GM12891 (cell line): ENCODE results near the gene CEP41.

Experiments
- DNase-seq: peaks from one replicate; pipeline ENCODE4 v3.0.0; 2011; ENCODE audit warnings: low spot score; ENCODE audit not compliant: insufficient read length
- FAIRE-seq: peaks from 2 replicates; lab custom pipeline; 2011; peaks lifted over from hg19 to GRCh38; lab: Jason Lieb, UNC
- PAX5 ChIP-seq: IDR thresholded peaks from 2 replicates; pipeline ENCODE4 v1.6.1; 2011; ENCODE audit warnings: low read length, moderate library complexity, mild to moderate bottlenecking; ENCODE audit not compliant: insufficient read depth, severe bottlenecking
- POLR2A ChIP-seq: IDR thresholded peaks from 2 replicates; pipeline ENCODE4 v1.6.1; 2011; ENCODE audit warnings: low read depth, low read length, control low read depth
- POLR2AphosphoS5 ChIP-seq: IDR thresholded peaks from 2 replicates; pipeline ENCODE4 v1.6.1; 2011; ENCODE audit warnings: low read depth, low read length, control low read depth
- POU2F2 ChIP-seq: IDR thresholded peaks from 2 replicates; pipeline ENCODE4 v1.6.1; 2011; ENCODE audit warnings: low read depth, mild to moderate bottlenecking, control low read depth, low read length, moderate library complexity
- SPI1 ChIP-seq: IDR thresholded peaks from 2 replicates; pipeline ENCODE4 v1.6.1; 2011; ENCODE audit warnings: low read depth, low read length, control low read depth
- TAF1 ChIP-seq: IDR thresholded peaks from 2 replicates; pipeline ENCODE4 v1.6.1; 2011; ENCODE audit warnings: low read depth, low read length, control low read depth

CEP41 gene

DNA sequence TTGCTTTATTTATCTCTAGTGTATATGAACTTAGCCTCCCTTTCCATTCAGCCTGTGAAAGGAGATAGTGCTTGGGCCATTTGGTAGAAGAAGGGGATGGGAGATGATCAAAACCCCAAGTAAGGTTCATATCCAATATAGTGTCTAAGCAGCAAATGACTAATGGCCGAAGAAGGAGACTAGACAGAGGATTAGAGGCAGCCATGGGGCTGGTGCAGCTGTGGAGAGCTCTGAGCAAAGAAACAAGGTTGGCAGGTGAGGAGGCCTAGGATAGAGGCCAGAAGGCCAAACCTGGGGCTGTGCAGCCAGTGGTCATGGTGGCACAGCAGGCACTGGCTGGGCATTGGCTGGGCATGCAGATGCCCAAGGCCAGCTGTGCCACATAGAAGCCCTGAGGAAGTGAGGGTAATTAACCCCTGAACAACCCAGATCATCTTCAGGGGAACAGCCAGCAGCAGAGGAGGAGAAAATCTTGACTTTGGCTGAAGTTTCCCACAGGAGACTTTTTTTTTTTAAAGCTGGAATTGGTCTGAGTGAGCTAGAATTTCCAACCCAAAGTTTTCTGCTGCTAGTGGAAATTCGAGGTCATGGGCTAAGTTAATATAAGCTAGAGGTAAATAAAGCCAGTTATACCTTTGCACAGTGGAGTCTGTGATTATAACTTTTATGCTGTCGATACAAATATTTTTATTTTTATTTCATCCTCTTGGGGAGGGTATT, 70.8 kb downstream of the CEP41 start:
- DNase-seq: no peak
- no peak for TF ChIP-seq TAF1
- no peak for TF ChIP-seq POLR2AphosphoS5
- TF ChIP-seq POLR2A: no peak
- no peak for TF ChIP-seq PAX5
- TF ChIP-seq SPI1: no peak
- TF ChIP-seq POU2F2: no peak
- no peak for FAIRE-seq

DNA sequence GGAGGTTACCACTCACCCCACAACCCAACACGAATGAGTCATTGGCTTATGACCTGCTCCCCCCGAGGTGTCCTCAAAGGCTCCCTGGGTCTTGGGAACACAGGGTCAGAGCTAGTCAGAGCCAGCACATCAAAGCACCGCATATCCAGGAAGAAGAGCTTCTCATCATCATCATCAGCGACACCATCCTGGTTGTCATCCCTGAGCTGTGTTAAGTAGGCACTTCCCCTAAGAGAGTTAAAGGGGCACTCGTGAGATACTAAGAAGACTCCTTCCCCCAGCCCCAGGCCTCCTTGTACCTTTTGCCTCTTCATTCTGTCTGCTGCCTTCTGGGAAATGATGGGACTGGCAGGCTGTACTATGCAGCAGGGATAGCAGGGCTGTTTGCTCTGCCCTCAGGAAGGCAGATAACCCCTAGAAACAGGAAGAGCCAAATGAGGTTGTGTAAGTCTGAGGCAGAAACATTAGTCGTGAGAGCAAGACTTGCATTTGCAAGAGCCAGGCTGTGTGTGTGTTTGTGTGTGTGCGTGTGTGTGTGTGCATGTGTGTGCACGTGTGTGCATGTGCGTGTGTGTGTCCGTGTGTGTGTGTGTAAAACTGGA, 71.6 kb downstream of the CEP41 start:
- peak; percentile 83 for FAIRE-seq
- peak; percentile 44 for TF ChIP-seq SPI1
- no peak for TF ChIP-seq POU2F2
- DNase-seq: no peak

DNA sequence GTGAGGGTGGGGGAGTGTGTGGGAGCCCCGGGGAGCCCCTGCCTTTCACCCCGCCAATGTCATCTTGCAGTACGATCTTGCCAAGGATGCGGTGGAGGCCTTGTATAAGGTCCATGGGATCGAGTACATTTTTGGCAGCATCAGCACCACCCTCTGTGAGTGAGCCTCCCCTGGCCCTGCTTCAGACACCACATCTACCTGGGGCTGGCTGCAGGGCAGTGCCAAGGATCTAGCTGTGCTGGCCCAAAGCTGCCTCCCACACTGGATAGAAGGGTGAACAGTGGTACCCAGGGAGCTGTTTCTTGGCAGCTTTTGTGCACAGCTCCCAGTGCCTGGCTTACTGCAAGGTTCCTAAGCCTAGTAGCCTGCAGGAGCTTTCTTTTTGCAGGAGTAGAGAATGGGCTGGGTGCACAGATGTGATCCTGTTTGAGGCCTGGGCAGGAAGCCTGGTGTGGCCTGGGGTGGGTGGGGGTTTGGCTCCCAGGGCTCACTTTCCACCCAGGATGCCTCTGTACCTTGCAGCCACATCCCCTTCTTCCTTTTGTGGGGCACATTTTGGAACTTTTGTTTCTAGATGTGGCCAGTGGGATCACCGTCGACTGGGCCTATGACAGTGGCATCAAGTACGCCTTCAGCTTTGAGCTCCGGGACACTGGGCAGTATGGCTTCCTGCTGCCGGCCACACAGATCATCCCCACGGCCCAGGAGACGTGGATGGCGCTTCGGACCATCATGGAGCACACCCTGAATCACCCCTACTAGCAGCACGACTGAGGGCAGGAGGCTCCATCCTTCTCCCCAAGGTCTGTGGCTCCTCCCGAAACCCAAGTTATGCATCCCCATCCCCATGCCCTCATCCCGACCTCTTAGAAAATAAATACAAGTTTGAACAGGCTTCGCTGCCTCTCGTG, 72.7 kb downstream of the CEP41 start:
- FAIRE-seq (no peak), DNase-seq (no peak)
- TF ChIP-seq TAF1: no peak
- TF ChIP-seq POLR2A: no peak
- TF ChIP-seq SPI1: no peak
- no peak for TF ChIP-seq PAX5
- no peak for TF ChIP-seq POLR2AphosphoS5
- TF ChIP-seq POU2F2: no peak

DNA sequence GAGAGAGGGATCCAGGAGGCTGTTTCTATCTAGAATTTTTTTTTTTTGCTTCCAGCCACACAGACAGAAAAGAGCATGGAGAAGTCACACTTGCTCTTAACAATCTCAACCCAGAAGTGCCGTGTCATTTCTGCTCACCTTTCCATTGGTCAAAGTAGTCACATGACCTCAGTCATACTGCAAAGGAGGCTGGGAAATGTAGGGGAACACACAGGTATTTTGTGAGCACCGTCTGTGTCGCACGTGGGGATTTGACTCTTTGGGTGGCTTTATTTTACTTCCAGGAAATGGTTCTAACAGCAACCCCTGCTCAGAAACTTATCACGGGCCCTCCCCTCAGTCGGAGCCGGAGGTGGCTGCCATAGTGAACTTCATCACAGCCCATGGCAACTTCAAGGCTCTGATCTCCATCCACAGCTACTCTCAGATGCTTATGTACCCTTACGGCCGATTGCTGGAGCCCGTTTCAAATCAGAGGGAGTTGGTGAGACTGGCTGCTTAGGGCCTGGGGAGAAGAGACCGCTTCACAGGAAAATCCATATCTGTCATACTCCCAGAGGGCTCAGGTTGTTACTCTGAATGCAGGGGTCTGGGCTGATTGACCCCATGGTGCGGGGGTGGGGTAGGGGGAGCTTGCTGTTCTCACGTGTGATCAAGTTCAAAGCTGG, 73.6 kb downstream of the CEP41 start:
- FAIRE-seq: no peak
- DNase-seq: no peak
- no peak for TF ChIP-seq SPI1
- no peak for TF ChIP-seq POLR2AphosphoS5
- no peak for TF ChIP-seq POLR2A
- no peak for TF ChIP-seq PAX5
- no peak for TF ChIP-seq TAF1
- no peak for TF ChIP-seq POU2F2

DNA sequence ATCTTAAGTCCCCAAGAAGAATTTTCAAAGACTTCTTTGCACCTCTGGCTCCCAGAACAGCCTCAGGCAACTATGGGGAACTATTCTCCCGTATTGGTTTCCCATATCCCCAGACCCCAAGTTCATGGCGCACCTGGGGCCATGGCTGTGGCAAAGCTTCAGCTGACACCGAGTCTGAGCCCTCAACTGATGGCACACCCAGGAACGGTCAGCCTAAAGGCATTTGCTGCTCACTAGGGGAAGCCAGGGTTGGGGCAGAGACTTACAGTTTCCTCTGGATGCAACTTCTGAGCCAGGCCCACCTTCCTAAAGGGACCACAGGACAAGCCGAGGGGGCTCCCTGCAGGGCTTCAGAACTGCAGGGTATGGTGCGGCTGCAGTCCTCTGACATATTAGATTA, 74.3 kb downstream of the CEP41 start:
- FAIRE-seq: no peak
- TF ChIP-seq POLR2A (no peak), POLR2AphosphoS5 (no peak), PAX5 (no peak), POU2F2 (no peak), SPI1 (no peak), TAF1 (no peak)
- no peak for DNase-seq

DNA sequence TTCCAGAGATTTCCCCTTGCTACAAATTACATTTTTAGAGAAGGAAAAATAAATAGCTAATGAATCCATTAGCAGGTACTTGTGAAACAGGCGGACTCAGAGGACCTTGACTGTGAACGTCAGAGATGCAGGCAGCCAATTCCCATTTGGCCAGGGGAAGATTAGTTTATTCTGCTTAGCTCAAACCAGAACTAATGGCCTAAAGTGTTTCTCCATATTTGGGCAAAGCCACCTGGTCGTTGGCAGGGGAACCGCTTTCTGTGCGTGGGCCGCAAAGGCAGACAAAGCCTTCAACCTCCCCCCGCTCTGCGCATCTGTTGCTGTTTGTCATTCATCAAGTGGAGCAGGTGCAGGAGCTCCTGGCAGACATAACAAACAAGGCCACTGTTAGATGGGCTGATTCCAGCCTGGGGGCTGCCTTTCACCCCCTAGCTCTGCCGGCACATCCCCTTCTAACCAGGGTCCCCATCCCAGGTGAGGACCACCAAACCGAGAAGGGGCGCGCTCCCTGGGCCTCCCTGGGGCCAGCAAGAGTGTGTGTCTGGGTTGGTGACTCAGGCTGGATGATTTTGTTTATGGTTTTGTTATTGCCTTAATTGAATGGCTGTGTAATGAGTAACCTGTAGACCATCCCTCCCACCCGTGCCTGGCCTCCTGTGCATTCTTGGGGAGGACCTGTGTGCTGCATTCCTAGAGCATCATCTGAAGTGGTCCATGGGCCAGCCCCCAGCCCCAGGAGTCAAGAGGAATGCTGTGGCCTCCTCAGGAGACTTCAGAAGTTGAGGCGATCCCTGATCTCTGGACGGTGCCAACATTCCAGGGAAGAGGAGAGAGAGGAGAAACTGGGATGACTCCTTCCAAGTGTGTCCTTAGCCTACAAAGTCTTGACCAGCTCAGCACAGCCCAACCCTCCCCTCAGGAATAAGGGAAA, 75.0 kb downstream of the CEP41 start:
- DNase-seq (peak; percentile 80), FAIRE-seq (peak; percentile 99)
- peak; percentile 86; the same call in 1 of the 2 replicates for TF ChIP-seq POLR2AphosphoS5
- no peak for TF ChIP-seq PAX5
- TF ChIP-seq POU2F2: peak; percentile 85
- peak; percentile 87 for TF ChIP-seq POLR2A
- peak; percentile 29; the same call in 1 of the 2 replicates for TF ChIP-seq SPI1
- peak; percentile 74 for TF ChIP-seq TAF1

DNA sequence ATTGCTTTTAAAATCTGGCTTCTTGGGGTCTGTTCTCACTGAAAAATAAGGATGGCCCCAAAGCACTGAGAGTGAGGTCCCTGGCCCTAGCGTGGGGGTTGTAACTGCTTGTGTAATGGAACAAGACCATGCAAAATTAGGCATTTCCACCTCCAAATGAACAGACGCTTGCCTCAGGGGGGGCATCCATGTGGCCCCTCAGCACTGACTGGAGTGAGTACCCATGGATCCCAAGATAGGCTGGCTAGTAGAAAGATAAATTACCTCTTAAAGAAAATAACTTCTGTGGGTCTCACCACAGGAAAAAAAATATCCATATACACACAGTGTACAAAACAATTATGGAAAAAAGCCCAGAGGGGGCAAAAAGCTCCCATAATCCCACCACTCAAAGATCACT, 75.7 kb downstream of the CEP41 start:
- FAIRE-seq (peak; percentile 16), DNase-seq (no peak)
- TF ChIP-seq POLR2A (no peak), TAF1 (no peak), POLR2AphosphoS5 (no peak), POU2F2 (no peak), PAX5 (no peak), SPI1 (no peak)

DNA sequence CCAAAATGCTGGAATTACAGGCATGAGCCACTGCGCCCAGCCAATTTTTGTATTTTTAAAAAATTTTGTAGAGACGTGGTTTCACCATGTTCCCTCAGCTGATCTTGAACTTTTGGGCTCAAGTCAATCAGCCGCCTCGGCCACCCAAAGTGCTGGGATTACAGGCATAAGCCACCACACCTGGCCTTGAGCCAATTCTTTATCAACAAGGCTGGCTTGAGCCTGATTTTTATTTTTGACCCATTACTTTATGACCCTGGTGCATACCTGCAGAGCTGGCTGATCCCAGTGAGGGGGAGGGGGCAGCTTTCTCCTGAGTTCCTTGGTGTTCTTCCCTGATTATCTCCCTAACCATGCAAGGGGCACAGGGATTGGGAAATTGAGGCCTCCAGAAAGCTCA, 76.4 kb downstream of the CEP41 start:
- DNase-seq (no peak), FAIRE-seq (no peak)
- TF ChIP-seq POLR2AphosphoS5: no peak
